SK-N-SH (cell line): ENCODE data around the gene LRSAM1. TPM values are rescaled to one million over a fixed set of nuclear protein-coding genes. Genes with fewer than 3 reads are reported as not detected.

Experiments
- CTCF ChIA-PET: fragments of 300-600, 350-600 bp; formaldehyde crosslinking; extraction: SDS; loops from one replicate; lab custom pipeline; 2021; lab: Yijun Ruan, JAX
- POLR2A ChIA-PET: fragments of 350-600 bp; sonication (Branson Sonifier 250); formaldehyde crosslinking; extraction: SDS; loops from one replicate; lab custom pipeline; 2020; ENCODE audit warnings: antibody characterized with exemption, inconsistent platforms; lab: Yijun Ruan, JAX
- DNase-seq: peaks from one replicate; pipeline ENCODE4 v3.0.0; 2012
- H2AFZ ChIP-seq: fragments of 200-600 bp; sonication (generic); 2 replicates; pipeline ENCODE4 v1.8.1; 2016; ENCODE audit warnings: antibody characterized with exemption, mild to moderate bottlenecking, low read depth
- H3F3A ChIP-seq: fragments of 200-600 bp; sonication (generic); replicated peaks from 2 replicates; pipeline ENCODE3; 2016; ENCODE audit warnings: antibody characterized with exemption, mild to moderate bottlenecking; ENCODE audit not compliant: insufficient read depth
- H3K27ac ChIP-seq, 2 experiments: fragments of 200-500 bp in 1 of 2; fragments of 200-600 bp in 1 of 2; sonication (Bioruptor generic) in 1 of 2; sonication (generic), shearing (Covaris generic) in 1 of 2; 2 replicates each; pipeline versions ENCODE4 v1.5.1 to v1.6.1; 2014 to 2016; ENCODE audit warnings: low read depth in 2 of 2, inconsistent platforms in 1 of 2, low read length in 1 of 2, mild to moderate bottlenecking in 1 of 2, mixed read lengths in 1 of 2
- H3K27me3 ChIP-seq: fragments of 200-600 bp; sonication (generic), shearing (Covaris generic); 2 replicates; pipeline ENCODE4 v1.6.1; 2016; ENCODE audit warnings: mixed run types; ENCODE audit not compliant: insufficient read depth
- H3K36me3 ChIP-seq, 2 experiments: fragments of 200-500 bp in 1 of 2; fragments of 200-600 bp in 1 of 2; sonication (Bioruptor generic) in 1 of 2; sonication (generic) in 1 of 2; replicated peaks in 1 of 2; 2 replicates each; pipeline versions ENCODE3 to v1.5.1; 2014 to 2016; ENCODE audit warnings: low read length in 1 of 2, mild to moderate bottlenecking in 1 of 2; ENCODE audit not compliant: insufficient read depth in 2 of 2, control insufficient read depth in 1 of 2
- H3K4me1 ChIP-seq, 2 experiments: fragments of 200-500 bp in 1 of 2; fragments of 200-600 bp in 1 of 2; sonication (Bioruptor generic) in 1 of 2; sonication (generic), shearing (Covaris generic) in 1 of 2; 2 replicates each; pipeline versions ENCODE4 v1.5.1 to v1.6.1; 2014 to 2016; ENCODE audit warnings: low read depth in 1 of 2, low read length in 1 of 2, mixed run types in 1 of 2; ENCODE audit not compliant: insufficient read depth in 2 of 2, control insufficient read depth in 1 of 2
- H3K4me2 ChIP-seq: fragments of 200-600 bp; sonication (generic), shearing (Covaris generic); 2 replicates; pipeline ENCODE4 v1.6.1; 2017; ENCODE audit warnings: mixed run types
- H3K4me3 ChIP-seq, 2 experiments: fragments of 200-500 bp in 1 of 2; fragments of 200-600 bp in 1 of 2; sonication (Bioruptor generic) in 1 of 2; sonication (generic), shearing (Covaris generic) in 1 of 2; 2 replicates each; pipeline versions ENCODE4 v1.5.1 to v1.8.1; 2014 to 2016; ENCODE audit warnings: low read depth in 2 of 2, inconsistent platforms in 1 of 2, low read length in 1 of 2, mild to moderate bottlenecking in 1 of 2, mixed read lengths in 1 of 2, moderate library complexity in 1 of 2
- H3K79me2 ChIP-seq: fragments of 200-600 bp; sonication (generic); 2 replicates; pipeline ENCODE4 v1.8.1; 2017; ENCODE audit warnings: mild to moderate bottlenecking; ENCODE audit not compliant: insufficient read depth
- H3K9ac ChIP-seq: fragments of 200-600 bp; sonication (generic); 2 replicates; pipeline ENCODE4 v1.6.1; 2017; ENCODE audit warnings: mixed run types
- H3K9me2 ChIP-seq: fragments of 200-600 bp; sonication (generic); 2 replicates; pipeline ENCODE4 v1.6.1; 2017; ENCODE audit warnings: mixed run types
- H3K9me3 ChIP-seq: fragments of 200-600 bp; sonication (generic); 2 replicates; pipeline ENCODE4 v1.6.1; 2017; ENCODE audit warnings: mixed run types, mild to moderate bottlenecking, moderate library complexity
- H4K20me1 ChIP-seq: fragments of 200-600 bp; sonication (generic); 2 replicates; pipeline ENCODE4 v1.6.1; 2017; ENCODE audit warnings: mild to moderate bottlenecking, mixed run types; ENCODE audit not compliant: insufficient read depth
- CHD2 ChIP-seq: fragments of 150-350 bp; IDR thresholded peaks from 2 replicates; pipeline ENCODE4 v1.6.1; 2018; ENCODE audit warnings: low read length; ENCODE audit not compliant: partially characterized antibody
- ELF1 ChIP-seq: IDR thresholded peaks from 2 replicates; pipeline ENCODE4 v1.4.0; 2012
- JUND ChIP-seq: IDR thresholded peaks from 2 replicates; pipeline ENCODE4 v1.4.0; 2012
- MEF2A ChIP-seq: IDR thresholded peaks from 2 replicates; pipeline ENCODE4 v1.4.0; 2012; ENCODE audit warnings: low read depth, borderline replicate concordance
- MXI1 ChIP-seq: IDR thresholded peaks from 2 replicates; pipeline ENCODE4 v1.6.1; 2012; ENCODE audit warnings: mild to moderate bottlenecking, low read depth, low read length, improper control_type of control experiment
- NRF1 ChIP-seq: IDR thresholded peaks from 2 replicates; pipeline ENCODE4 v1.6.1; 2012; ENCODE audit warnings: low read depth, mild to moderate bottlenecking, low read length
- SIN3A ChIP-seq: IDR thresholded peaks from 2 replicates; pipeline ENCODE4 v1.6.1; 2012; ENCODE audit warnings: low read depth, mild to moderate bottlenecking, low read length, moderate library complexity, borderline replicate concordance
- TCF12 ChIP-seq: IDR thresholded peaks from 2 replicates; pipeline ENCODE4 v1.4.0; 2012
- TEAD4 ChIP-seq: IDR thresholded peaks from 2 replicates; pipeline ENCODE4 v1.4.0; 2012; ENCODE audit warnings: mild to moderate bottlenecking, borderline replicate concordance; ENCODE audit not compliant: insufficient read depth
- WGBS: methylation state at CpG from one replicate; pipeline ENCODE4 v1.1.6; 2017; ENCODE audit warnings: low lambda C conversion rate; 5-methylcytosine and 5-hydroxymethylcytosine counted together
- polyA plus RNA-seq, 3 experiments: library from polyadenylated mRNA; depleted of rRNA; stranded (reverse); fragments of >200 nt; gene quantifications; 2 replicates each; pipeline ENCODE4 v1.2.3, GENCODE V29; 2012
- TF ChIP-seq, protein P1 (sequence below): IDR thresholded peaks from 2 replicates; pipeline ENCODE4 v1.4.0; 2012; ENCODE audit warnings: low read depth, borderline replicate concordance
- TF ChIP-seq, protein P2 (sequence below): IDR thresholded peaks from 2 replicates; pipeline ENCODE4 v1.4.0; 2012; ENCODE audit warnings: low read depth, borderline replicate concordance
- TF ChIP-seq, protein P3 (sequence below): fragments of 200-600 bp; sonication (generic); IDR thresholded peaks from 2 replicates; pipeline ENCODE4 v1.6.1; 2017; ENCODE audit warnings: antibody characterized with exemption, mild to moderate bottlenecking, moderate library complexity

Gene LRSAM1
- polyA plus RNA-seq, 1 of the 3 experiments (the other 2 are of a cell fraction), result 8.0 TPM

DNA sequence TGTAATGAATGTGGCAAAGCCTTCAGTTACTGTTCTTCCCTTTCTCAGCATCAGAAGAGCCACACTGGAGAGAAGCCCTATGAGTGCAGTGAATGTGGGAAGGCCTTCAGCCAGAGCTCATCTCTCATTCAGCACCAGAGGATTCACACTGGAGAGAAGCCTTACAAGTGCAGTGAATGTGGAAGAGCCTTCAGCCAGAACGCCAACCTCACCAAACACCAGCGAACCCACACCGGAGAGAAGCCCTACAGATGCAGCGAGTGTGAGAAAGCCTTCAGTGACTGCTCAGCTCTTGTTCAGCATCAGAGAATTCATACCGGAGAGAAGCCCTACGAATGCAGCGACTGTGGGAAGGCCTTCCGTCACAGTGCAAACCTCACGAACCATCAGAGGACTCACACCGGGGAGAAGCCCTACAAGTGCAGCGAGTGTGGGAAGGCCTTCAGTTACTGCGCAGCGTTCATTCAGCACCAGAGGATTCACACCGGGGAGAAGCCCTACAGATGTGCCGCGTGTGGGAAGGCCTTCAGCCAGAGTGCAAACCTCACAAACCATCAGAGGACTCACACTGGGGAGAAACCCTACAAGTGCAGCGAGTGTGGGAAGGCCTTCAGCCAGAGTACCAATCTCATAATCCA is 6.9 kb upstream of the LRSAM1 start:
- WGBS, result 92% methylated on average over 14 of the region's 17 CpGs
- Histone ChIP-seq H3K9me3 (no peaks in the 10 kb centered on the region), H4K20me1 (peaks cover 43% of the 10 kb centered on the region), H3K79me2 (peaks cover 27% of the 10 kb centered on the region), H3K36me3 (peaks cover 61 to 65% of the 10 kb centered on the region in 2 experiments), H3K27me3 (no peaks in the 10 kb centered on the region), H3K4me1 (peaks cover 5 to 22% of the 10 kb centered on the region in 2 experiments; a peak in 3 of 4 replicates), H3K4me2 (peak overlapping the region; percentile 2; the same call in 1 of the 2 replicates), H3F3A (peaks cover 72% of the 10 kb centered on the region), H3K9me2 (no peaks in the 10 kb centered on the region), H3K9ac (no peak overlapping the region), H2AFZ (no peak overlapping the region), H3K27ac (peak overlapping the region; percentile 50 to 72; a peak in 3 of 4 replicates), H3K4me3 (no peak overlapping the region)
- TF ChIP-seq, protein P1, sequence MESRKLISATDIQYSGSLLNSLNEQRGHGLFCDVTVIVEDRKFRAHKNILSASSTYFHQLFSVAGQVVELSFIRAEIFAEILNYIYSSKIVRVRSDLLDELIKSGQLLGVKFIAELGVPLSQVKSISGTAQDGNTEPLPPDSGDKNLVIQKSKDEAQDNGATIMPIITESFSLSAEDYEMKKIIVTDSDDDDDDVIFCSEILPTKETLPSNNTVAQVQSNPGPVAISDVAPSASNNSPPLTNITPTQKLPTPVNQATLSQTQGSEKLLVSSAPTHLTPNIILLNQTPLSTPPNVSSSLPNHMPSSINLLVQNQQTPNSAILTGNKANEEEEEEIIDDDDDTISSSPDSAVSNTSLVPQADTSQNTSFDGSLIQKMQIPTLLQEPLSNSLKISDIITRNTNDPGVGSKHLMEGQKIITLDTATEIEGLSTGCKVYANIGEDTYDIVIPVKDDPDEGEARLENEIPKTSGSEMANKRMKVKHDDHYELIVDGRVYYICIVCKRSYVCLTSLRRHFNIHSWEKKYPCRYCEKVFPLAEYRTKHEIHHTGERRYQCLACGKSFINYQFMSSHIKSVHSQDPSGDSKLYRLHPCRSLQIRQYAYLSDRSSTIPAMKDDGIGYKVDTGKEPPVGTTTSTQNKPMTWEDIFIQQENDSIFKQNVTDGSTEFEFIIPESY, result no peak
- TF ChIP-seq SIN3A (no peak), MEF2A (no peak), TEAD4 (no peak), ELF1 (no peak), JUND (no peak), CHD2 (no peak), MXI1 (no peak), NRF1 (no peak), TCF12 (no peak)
- TF ChIP-seq, protein P2, sequence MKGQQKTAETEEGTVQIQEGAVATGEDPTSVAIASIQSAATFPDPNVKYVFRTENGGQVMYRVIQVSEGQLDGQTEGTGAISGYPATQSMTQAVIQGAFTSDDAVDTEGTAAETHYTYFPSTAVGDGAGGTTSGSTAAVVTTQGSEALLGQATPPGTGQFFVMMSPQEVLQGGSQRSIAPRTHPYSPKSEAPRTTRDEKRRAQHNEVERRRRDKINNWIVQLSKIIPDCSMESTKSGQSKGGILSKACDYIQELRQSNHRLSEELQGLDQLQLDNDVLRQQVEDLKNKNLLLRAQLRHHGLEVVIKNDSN, result no peak
- TF ChIP-seq, protein P3, sequence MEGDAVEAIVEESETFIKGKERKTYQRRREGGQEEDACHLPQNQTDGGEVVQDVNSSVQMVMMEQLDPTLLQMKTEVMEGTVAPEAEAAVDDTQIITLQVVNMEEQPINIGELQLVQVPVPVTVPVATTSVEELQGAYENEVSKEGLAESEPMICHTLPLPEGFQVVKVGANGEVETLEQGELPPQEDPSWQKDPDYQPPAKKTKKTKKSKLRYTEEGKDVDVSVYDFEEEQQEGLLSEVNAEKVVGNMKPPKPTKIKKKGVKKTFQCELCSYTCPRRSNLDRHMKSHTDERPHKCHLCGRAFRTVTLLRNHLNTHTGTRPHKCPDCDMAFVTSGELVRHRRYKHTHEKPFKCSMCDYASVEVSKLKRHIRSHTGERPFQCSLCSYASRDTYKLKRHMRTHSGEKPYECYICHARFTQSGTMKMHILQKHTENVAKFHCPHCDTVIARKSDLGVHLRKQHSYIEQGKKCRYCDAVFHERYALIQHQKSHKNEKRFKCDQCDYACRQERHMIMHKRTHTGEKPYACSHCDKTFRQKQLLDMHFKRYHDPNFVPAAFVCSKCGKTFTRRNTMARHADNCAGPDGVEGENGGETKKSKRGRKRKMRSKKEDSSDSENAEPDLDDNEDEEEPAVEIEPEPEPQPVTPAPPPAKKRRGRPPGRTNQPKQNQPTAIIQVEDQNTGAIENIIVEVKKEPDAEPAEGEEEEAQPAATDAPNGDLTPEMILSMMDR, result no peak
- ChIA-PET POLR2A (interaction anchor here (1.7 kb wide), 1 partner anchor 20 kb away, joined by 5 read pairs; the partner anchor contains the start of gene ZNF79), CTCF (interaction anchor here (1.3 kb wide), 1 partner anchor 8 kb away, joined by 3 read pairs; no protein-coding TSS in a partner anchor)
- no peak for DNase-seq
